Neutrophil (primary cell): ENCODE data around the gene CLCN5.

ENCODE experiments used
- H3K27ac ChIP-seq: fragments of 200-600 bp; sonication (generic); 2 replicates; pipeline ENCODE4 v1.5.1; 2016; ENCODE audit warnings: mild to moderate bottlenecking, moderate library complexity
- H3K27me3 ChIP-seq: fragments of 200-600 bp; sonication (generic); 2 replicates; pipeline ENCODE4 v1.6.0; 2016; ENCODE audit warnings: mild to moderate bottlenecking
- H3K36me3 ChIP-seq: fragments of 200-600 bp; sonication (generic); 2 replicates; pipeline ENCODE4 v1.5.1; 2017
- H3K4me1 ChIP-seq, 2 experiments: fragments of 200-600 bp in 1 of 2; sonication (generic) in 1 of 2; 1 replicate in 1 of 2; 2 replicates in 1 of 2; pipeline versions ENCODE4 v1.5.1 to v1.6.1; 2013 to 2016; ENCODE audit warnings: low read depth in 1 of 2, low read length in 1 of 2, mild to moderate bottlenecking in 1 of 2, moderate library complexity in 1 of 2; ENCODE audit not compliant: control insufficient read depth in 1 of 2, insufficient read depth in 1 of 2
- H3K4me3 ChIP-seq, 2 experiments: fragments of 200-600 bp in 1 of 2; sonication (generic) in 1 of 2; 1 replicate in 1 of 2; 2 replicates in 1 of 2; pipeline ENCODE4 v1.5.1; 2013 to 2016; ENCODE audit warnings: low read depth in 1 of 2, low read length in 1 of 2, mild to moderate bottlenecking in 1 of 2, moderate library complexity in 1 of 2
- H3K9me3 ChIP-seq: fragments of 200-600 bp; sonication (generic); 2 replicates; pipeline ENCODE4 v1.5.1; 2016
- CTCF ChIP-seq: fragments of 200-600 bp; sonication (generic); IDR thresholded peaks from 2 replicates; pipeline ENCODE4 v1.5.1; 2016; ENCODE audit warnings: antibody characterized with exemption

The CLCN5 gene

GRCh38 chrX:49970674-49971073 lies 48.3 kb downstream of the CLCN5 start:
- Histone ChIP-seq H3K27me3 (no peaks in the 10 kb centered on the region), H3K4me3 (no peak overlapping the region), H3K9me3 (no peaks in the 10 kb centered on the region), H3K36me3 (no peaks in the 10 kb centered on the region), H3K4me1 (no peaks in the 10 kb centered on the region), H3K27ac (no peak overlapping the region)
- TF ChIP-seq CTCF: no peak

GRCh38 chrX:49972328-49972860 lies 50.0 kb downstream of the CLCN5 start:
- Histone ChIP-seq H3K36me3 (no peaks in the 10 kb centered on the region), H3K27me3 (no peaks in the 10 kb centered on the region), H3K27ac (no peak overlapping the region), H3K4me1 (no peaks in the 10 kb centered on the region), H3K4me3 (no peak overlapping the region), H3K9me3 (no peaks in the 10 kb centered on the region)
- TF ChIP-seq CTCF: no peak

- Histone ChIP-seq H3K4me1 (no peaks in the 10 kb centered on the region), H3K36me3 (no peaks in the 10 kb centered on the region), H3K27me3 (no peaks in the 10 kb centered on the region), H3K4me3 (no peak overlapping the region), H3K9me3 (no peaks in the 10 kb centered on the region), H3K27ac (no peak overlapping the region)
- no peak for TF ChIP-seq CTCF
Measured at GRCh38 chrX:49976682-49977197, 54.3 kb downstream of the CLCN5 start.

- H3K27ac ChIP-seq: no peak overlapping the region
- no peak for TF ChIP-seq CTCF
Measured at GRCh38 chrX:49977319-49978090, 55.1 kb downstream of the CLCN5 start.

GRCh38 chrX:49978176-49978575 lies 55.8 kb downstream of the CLCN5 start:
- Histone ChIP-seq H3K27ac (no peak overlapping the region), H3K36me3 (no peaks in the 10 kb centered on the region), H3K27me3 (no peaks in the 10 kb centered on the region), H3K4me3 (no peak overlapping the region), H3K4me1 (no peaks in the 10 kb centered on the region), H3K9me3 (no peaks in the 10 kb centered on the region)
- TF ChIP-seq CTCF: no peak

More at GRCh38 chrX:49977319-49978090, 55.1 kb downstream of the CLCN5 start:
- Histone ChIP-seq H3K27me3 (no peaks in the 10 kb centered on the region), H3K4me1 (no peaks in the 10 kb centered on the region), H3K9me3 (no peaks in the 10 kb centered on the region), H3K4me3 (no peak overlapping the region), H3K36me3 (no peaks in the 10 kb centered on the region)
